ENCODE results near the gene ELF1. TPM values are rescaled to one million over a fixed set of nuclear protein-coding genes. Genes with fewer than 3 reads are reported as not detected.

The ELF1 gene
- polyA plus RNA-seq, 1 of the 3 experiments (the other 2 are of a cell fraction), result 11.1 TPM

DNA sequence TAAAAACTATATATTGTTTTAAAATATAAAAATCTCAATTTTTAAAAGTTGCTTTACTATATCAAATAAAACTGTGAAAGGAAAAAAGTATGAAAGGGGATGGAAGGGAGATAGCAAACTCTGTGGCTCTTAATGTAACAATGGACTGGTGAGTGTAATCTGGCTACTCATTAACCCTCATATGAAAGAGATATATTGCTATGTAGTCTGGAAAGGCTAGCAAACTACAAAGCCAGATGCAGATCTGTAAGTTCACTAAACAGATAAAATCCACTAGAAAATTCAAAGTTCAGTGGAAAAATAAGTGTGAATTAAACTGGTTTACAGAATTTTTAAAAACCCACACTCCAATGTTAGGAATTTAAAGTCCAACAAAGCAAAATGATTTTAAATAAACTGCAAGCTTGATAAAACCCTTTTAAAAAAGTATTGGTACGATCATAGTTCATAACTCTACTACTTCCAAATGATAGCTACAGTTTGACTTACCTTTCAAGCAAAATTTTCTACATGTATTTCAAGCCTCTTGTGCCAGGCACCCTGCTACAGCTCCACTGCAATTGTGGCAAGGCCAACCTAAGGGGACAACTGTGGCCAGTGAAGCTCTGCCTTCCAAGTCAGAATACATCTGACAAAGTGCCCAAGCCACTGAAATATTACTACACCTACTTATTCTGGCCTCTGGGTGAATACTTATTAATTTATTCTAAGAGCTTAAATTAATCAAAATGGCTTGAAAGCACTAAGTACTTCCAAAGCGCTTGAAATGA is 647 bp upstream of the ELF1 start:
- Histone ChIP-seq H3F3A (replicated peaks; ENCODE audit: insufficient read depth) (peaks cover 11% of the 10 kb centered on the region), H3K9me2 (no peaks in the 10 kb centered on the region), H3K79me2 (ENCODE audit: insufficient read depth) (peaks cover 15% of the 10 kb centered on the region; the same call in 1 of the 2 replicates), H3K9ac (no peak overlapping the region), H3K4me3 (ENCODE audit: low read depth in 2 of 2, low read length in 1 of 2) (no peak overlapping the region), H3K9me3 (no peaks in the 10 kb centered on the region), H3K4me2 (no peak overlapping the region), H3K36me3 (replicated peaks in 1 of 2; ENCODE audit: control insufficient read depth in 1 of 2, insufficient read depth in 2 of 2, low read length in 1 of 2) (no peaks in the 10 kb centered on the region), H3K4me1 (ENCODE audit: control insufficient read depth in 1 of 2, insufficient read depth in 2 of 2, low read depth in 1 of 2, low read length in 1 of 2) (peaks cover 0 to 11% of the 10 kb centered on the region in 2 experiments; a peak in 2 of 4 replicates), H2AFZ (ENCODE audit: low read depth) (no peak overlapping the region), H3K27me3 (ENCODE audit: insufficient read depth) (no peaks in the 10 kb centered on the region), H3K27ac (ENCODE audit: low read depth in 2 of 2, low read length in 1 of 2) (no peak overlapping the region; a peak in 1 of 4 replicates), H4K20me1 (ENCODE audit: insufficient read depth) (no peaks in the 10 kb centered on the region; the same call in 1 of the 2 replicates)
- no peak for TF ChIP-seq FOXJ3 (CRISPR knock-in tag; IDR thresholded peaks at IDR 0.05)
- peak; percentile 12 for DNase-seq
- ChIA-PET CTCF (interaction anchor here (0.9 to 2.0 kb wide), 3 partner anchors 8 to 230 kb away, joined by 4 to 8 read pairs (median 5); partner anchors contain the start of gene SLC25A15), POLR2A (no interaction called here)
- WGBS (ENCODE audit: low lambda C conversion rate), result 87% methylated on average over 2 of the region's 2 CpGs

- DNase-seq, result no peak
- peaks cover 11% of the 10 kb centered on the region for H3F3A ChIP-seq (replicated peaks; ENCODE audit: insufficient read depth)
- WGBS (ENCODE audit: low lambda C conversion rate), result 78% methylated on average over 1 of the region's 1 CpG
- H3K79me2 ChIP-seq (ENCODE audit: insufficient read depth), result peaks cover 15% of the 10 kb centered on the region
- ChIA-PET CTCF (interaction anchor here (1.7 kb wide), 1 partner anchor 26 kb away, joined by 8 read pairs; no protein-coding TSS in a partner anchor), POLR2A (interaction anchor here (0.5 kb wide), 1 partner anchor 134 kb away, joined by 5 read pairs; no protein-coding TSS in a partner anchor)
- peaks cover 0 to 11% of the 10 kb centered on the region in 2 experiments; a peak in 2 of 4 replicates for H3K4me1 ChIP-seq (ENCODE audit: control insufficient read depth in 1 of 2, insufficient read depth in 2 of 2, low read depth in 1 of 2, low read length in 1 of 2)
- H3K27me3 ChIP-seq (ENCODE audit: insufficient read depth), result no peaks in the 10 kb centered on the region
- no peak overlapping the region for H3K4me2 ChIP-seq
- H3K36me3 ChIP-seq (replicated peaks in 1 of 2; ENCODE audit: control insufficient read depth in 1 of 2, insufficient read depth in 2 of 2, low read length in 1 of 2), result no peaks in the 10 kb centered on the region
- no peaks in the 10 kb centered on the region for H3K9me3 ChIP-seq
- H3K4me3 ChIP-seq (ENCODE audit: low read depth in 2 of 2, low read length in 1 of 2), result no peak overlapping the region
- TF ChIP-seq FOSL2 (IDR thresholded peaks at IDR 0.05; ENCODE audit: borderline replicate concordance, low read depth), result no peak
- no peak for TF ChIP-seq EZH2phosphoT487 (IDR thresholded peaks at IDR 0.05; ENCODE audit: borderline replicate concordance, low read depth)
- TF ChIP-seq NFIC (IDR thresholded peaks at IDR 0.05; ENCODE audit: borderline replicate concordance), result no peak
- TF ChIP-seq NRF1 (IDR thresholded peaks at IDR 0.05; ENCODE audit: low read depth, low read length), result no peak
- no peak for TF ChIP-seq FOXM1 (IDR thresholded peaks at IDR 0.05; ENCODE audit: low read depth)
- no peak for TF ChIP-seq MEF2A (IDR thresholded peaks at IDR 0.05; ENCODE audit: borderline replicate concordance, low read depth)
- TF ChIP-seq, protein P1, sequence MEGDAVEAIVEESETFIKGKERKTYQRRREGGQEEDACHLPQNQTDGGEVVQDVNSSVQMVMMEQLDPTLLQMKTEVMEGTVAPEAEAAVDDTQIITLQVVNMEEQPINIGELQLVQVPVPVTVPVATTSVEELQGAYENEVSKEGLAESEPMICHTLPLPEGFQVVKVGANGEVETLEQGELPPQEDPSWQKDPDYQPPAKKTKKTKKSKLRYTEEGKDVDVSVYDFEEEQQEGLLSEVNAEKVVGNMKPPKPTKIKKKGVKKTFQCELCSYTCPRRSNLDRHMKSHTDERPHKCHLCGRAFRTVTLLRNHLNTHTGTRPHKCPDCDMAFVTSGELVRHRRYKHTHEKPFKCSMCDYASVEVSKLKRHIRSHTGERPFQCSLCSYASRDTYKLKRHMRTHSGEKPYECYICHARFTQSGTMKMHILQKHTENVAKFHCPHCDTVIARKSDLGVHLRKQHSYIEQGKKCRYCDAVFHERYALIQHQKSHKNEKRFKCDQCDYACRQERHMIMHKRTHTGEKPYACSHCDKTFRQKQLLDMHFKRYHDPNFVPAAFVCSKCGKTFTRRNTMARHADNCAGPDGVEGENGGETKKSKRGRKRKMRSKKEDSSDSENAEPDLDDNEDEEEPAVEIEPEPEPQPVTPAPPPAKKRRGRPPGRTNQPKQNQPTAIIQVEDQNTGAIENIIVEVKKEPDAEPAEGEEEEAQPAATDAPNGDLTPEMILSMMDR (IDR thresholded peaks at IDR 0.05), result no peak
- TF ChIP-seq, protein P2, sequence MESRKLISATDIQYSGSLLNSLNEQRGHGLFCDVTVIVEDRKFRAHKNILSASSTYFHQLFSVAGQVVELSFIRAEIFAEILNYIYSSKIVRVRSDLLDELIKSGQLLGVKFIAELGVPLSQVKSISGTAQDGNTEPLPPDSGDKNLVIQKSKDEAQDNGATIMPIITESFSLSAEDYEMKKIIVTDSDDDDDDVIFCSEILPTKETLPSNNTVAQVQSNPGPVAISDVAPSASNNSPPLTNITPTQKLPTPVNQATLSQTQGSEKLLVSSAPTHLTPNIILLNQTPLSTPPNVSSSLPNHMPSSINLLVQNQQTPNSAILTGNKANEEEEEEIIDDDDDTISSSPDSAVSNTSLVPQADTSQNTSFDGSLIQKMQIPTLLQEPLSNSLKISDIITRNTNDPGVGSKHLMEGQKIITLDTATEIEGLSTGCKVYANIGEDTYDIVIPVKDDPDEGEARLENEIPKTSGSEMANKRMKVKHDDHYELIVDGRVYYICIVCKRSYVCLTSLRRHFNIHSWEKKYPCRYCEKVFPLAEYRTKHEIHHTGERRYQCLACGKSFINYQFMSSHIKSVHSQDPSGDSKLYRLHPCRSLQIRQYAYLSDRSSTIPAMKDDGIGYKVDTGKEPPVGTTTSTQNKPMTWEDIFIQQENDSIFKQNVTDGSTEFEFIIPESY (IDR thresholded peaks at IDR 0.05; ENCODE audit: borderline replicate concordance, low read depth), result no peak
- no peak overlapping the region for H3K9ac ChIP-seq
- no peaks in the 10 kb centered on the region; the same call in 1 of the 2 replicates for H4K20me1 ChIP-seq (ENCODE audit: insufficient read depth)
- H2AFZ ChIP-seq (ENCODE audit: low read depth), result no peak overlapping the region; the same call in 1 of the 2 replicates
- H3K27ac ChIP-seq (ENCODE audit: low read depth in 2 of 2, low read length in 1 of 2), result no peak overlapping the region
- H3K9me2 ChIP-seq, result no peaks in the 10 kb centered on the region
These were observed 541 bp downstream of the ELF1 start for GRCh38 chr13:41018602-41018948.

Data from SK-N-SH (cell line).